Activated CD4-positive, alpha-beta T cell treated with anti-CD3 and anti-CD28 coated beads, Interleukin-2, amount 10 ng/mL, durations not matched to agents 7 days and 5 days (primary cell): ENCODE measurements around the gene LRRFIP2. TPM values are rescaled to one million over a fixed set of nuclear protein-coding genes. Genes with fewer than 3 reads are reported as not detected.

Experiments used
- CTCF ChIA-PET: fragments of 350-600 bp; sonication (Branson Sonifier 250); formaldehyde crosslinking; loops from one replicate; lab custom pipeline; 2021; ENCODE audit warnings: antibody characterized with exemption; lab: Charles Lee
- POLR2A ChIA-PET: fragments of 350-600 bp; sonication (Branson Sonifier 250); formaldehyde crosslinking; loops from one replicate; lab custom pipeline; 2021; ENCODE audit warnings: antibody characterized with exemption; lab: Charles Lee
- DNase-seq: peaks from one replicate; pipeline ENCODE4 v3.0.0-alpha.2; 2020
- H3K27ac Mint-ChIP-seq: one replicate; pipeline ENCODE4 v1.8.0; 2021; ENCODE audit warnings: mild to moderate bottlenecking, moderate library complexity, mixed read lengths
- H3K27me3 Mint-ChIP-seq: one replicate; pipeline ENCODE4 v1.8.0; 2021; ENCODE audit warnings: mixed read lengths
- H3K36me3 Mint-ChIP-seq: one replicate; pipeline ENCODE4 v1.8.0; 2021; ENCODE audit warnings: low read depth, mixed read lengths
- H3K4me1 Mint-ChIP-seq: one replicate; pipeline ENCODE4 v1.8.0; 2021; ENCODE audit warnings: mixed read lengths
- H3K4me3 Mint-ChIP-seq: one replicate; pipeline ENCODE4 v1.8.0; 2021; ENCODE audit warnings: mild to moderate bottlenecking, moderate library complexity, mixed read lengths
- H3K9me3 Mint-ChIP-seq: one replicate; pipeline ENCODE4 v1.8.0; 2021; ENCODE audit warnings: mixed read lengths
- total RNA-seq, 2 experiments: library from RNA; stranded (reverse); gene quantifications; one replicate each; pipeline ENCODE4 v1.2.3, GENCODE V29; 2021

LRRFIP2 gene
- total RNA-seq, 2 experiments from 2014 or later, result 27.1 to 30.1 TPM

DNA sequence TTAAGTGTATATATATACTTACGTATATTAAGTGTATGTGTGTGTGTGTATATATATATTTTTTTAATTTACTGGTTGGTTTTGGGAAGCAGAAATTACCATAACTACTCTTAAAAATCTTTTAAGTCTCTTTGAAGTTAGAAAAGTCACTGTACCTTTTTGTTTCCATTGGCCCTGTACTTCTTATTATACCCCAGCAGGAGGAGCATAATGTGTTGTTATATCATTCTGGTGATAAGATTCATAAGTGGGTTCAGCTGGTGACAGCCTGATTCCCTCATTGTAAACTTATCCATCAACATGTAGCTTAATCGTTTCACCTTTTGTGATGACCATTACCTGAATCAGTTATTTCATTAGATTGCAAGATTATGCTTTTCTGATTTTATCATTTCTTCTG, 150.3 kb downstream of the LRRFIP2 start:
- DNase-seq, result no peak
- H3K4me3 Mint-ChIP-seq, result no peak overlapping the region
- CTCF ChIA-PET, result interaction anchor here (1.2 to 1.3 kb wide), 2 partner anchors 190 to 263 kb away, joined by 3 read pairs; no protein-coding TSS in a partner anchor
- no peaks in the 10 kb centered on the region for H3K27me3 Mint-ChIP-seq
- no peak overlapping the region for H3K27ac Mint-ChIP-seq
- peaks cover 69% of the 10 kb centered on the region for H3K36me3 Mint-ChIP-seq
- H3K9me3 Mint-ChIP-seq, result no peaks in the 10 kb centered on the region
- POLR2A ChIA-PET, result interaction anchor here (0.5 kb wide), 1 partner anchor 76 kb away, joined by 5 read pairs; no protein-coding TSS in a partner anchor
- H3K4me1 Mint-ChIP-seq, result peaks cover 10% of the 10 kb centered on the region

DNA sequence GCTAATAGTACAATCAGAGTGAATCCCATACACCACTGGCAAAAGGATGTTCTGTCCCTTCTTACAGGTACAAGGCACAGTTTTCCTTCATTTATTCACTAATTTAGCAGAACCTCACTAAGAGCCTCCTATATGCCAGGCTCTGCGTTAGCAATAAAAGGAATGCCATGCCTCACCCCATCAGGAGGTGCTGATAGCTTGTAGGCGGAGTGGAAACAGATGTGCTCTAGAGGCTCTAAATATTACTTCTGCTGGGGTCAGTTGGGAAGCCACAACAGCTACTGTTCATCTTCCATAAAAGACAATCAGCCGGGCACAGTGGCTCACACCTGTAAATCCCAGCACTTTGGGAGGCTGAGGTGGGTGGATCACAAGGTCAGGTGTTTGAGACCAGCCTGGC, 156.7 kb downstream of the LRRFIP2 start:
- Mint-ChIP-seq H3K9me3 (no peaks in the 10 kb centered on the region), H3K4me3 (no peak overlapping the region), H3K4me1 (no peaks in the 10 kb centered on the region), H3K27ac (no peak overlapping the region), H3K27me3 (no peaks in the 10 kb centered on the region), H3K36me3 (peaks cover 65% of the 10 kb centered on the region)
- POLR2A ChIA-PET, result no interaction called here
- no peak for DNase-seq
- CTCF ChIA-PET, result no interaction called here

DNA sequence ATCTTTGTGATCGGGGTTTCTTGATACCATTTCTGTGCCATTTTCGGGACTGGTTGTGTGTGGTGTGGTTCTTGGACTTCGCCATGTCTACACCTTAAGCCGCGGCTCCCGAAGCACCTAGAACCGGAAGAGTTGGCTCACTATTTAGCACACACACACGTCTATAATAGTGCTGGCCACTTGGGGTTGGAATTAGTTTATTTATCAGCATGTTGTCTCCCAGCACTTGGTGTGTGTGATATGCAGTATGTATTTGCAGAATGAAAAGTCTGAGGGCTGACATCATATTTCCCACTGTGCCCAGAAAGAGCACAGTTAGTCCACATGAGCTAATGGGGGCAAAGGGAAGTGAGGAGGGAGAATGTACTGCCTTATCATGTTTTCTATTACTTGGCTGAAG, 157.5 kb downstream of the LRRFIP2 start:
- Mint-ChIP-seq H3K9me3 (no peaks in the 10 kb centered on the region), H3K36me3 (peaks cover 62% of the 10 kb centered on the region), H3K4me1 (no peaks in the 10 kb centered on the region), H3K27me3 (no peaks in the 10 kb centered on the region), H3K27ac (no peak overlapping the region), H3K4me3 (no peak overlapping the region)
- no peak for DNase-seq
- POLR2A ChIA-PET, result no interaction called here
- CTCF ChIA-PET, result no interaction called here

DNA sequence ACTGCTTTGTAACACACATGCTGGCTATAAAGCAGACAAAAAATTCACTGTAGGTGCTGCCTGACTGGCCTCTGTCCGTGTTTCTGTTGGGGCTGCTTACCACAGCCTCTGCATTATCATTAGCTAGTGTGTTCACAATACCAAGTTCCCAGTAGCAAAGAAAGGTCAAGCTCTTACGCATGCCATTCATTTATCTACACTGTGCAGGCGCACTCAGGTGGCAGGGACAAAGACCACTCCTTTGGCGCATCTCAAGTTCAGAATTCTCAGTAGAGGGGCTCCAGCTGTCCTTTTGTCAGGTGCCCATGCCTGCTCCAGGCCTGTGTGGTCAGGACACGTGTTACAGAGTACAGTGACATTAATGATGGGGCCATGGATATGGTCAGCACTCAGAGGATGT, 158.7 kb downstream of the LRRFIP2 start:
- H3K36me3 Mint-ChIP-seq, result peaks cover 61% of the 10 kb centered on the region
- peaks cover 2% of the 10 kb centered on the region for H3K4me1 Mint-ChIP-seq
- no peaks in the 10 kb centered on the region for H3K9me3 Mint-ChIP-seq
- ChIA-PET POLR2A (interaction anchor here (0.6 kb wide), 1 partner anchor 9 kb away, joined by 5 read pairs; no protein-coding TSS in a partner anchor), CTCF (no interaction called here)
- no peak overlapping the region for H3K27ac Mint-ChIP-seq
- DNase-seq, result no peak
- H3K27me3 Mint-ChIP-seq, result no peaks in the 10 kb centered on the region
- H3K4me3 Mint-ChIP-seq, result no peak overlapping the region

DNA sequence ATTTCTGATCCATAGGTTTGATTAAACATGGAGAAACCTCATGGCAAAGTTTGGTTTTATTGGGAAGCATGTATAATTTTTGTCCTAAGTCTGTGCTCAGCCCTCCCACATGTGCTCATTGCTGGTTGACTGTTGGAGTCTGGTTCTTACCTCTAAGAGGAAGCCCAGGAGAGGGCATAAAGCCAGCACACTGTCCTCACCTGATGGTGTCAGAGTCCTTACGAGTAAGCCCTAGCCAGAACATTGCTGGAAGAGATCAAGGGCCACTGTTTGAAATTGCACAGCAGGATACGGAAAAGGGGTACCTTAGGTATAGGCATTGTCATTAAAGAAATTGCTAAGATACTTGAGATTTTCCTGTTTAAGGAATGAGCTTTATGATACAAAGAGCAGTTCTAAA, 159.8 kb downstream of the LRRFIP2 start:
- ChIA-PET POLR2A (no interaction called here), CTCF (no interaction called here)
- no peak overlapping the region for H3K4me3 Mint-ChIP-seq
- no peak overlapping the region for H3K27ac Mint-ChIP-seq
- H3K27me3 Mint-ChIP-seq, result no peaks in the 10 kb centered on the region
- H3K4me1 Mint-ChIP-seq, result peaks cover 2% of the 10 kb centered on the region
- peaks cover 53% of the 10 kb centered on the region for H3K36me3 Mint-ChIP-seq
- H3K9me3 Mint-ChIP-seq, result no peaks in the 10 kb centered on the region
- DNase-seq, result no peak

Other genes starting within 250 kb of the LRRFIP2 start
- 10 to 100 TPM; 84.3 to 93.1 TPM for gene TRANK1, start 229.5 kb downstream of the LRRFIP2 start, total RNA-seq
- gene EPM2AIP1, start 181.5 kb downstream of the LRRFIP2 start, total RNA-seq, result 10 to 100 TPM; 20.0 to 21.3 TPM
- gene MLH1, start 181.1 kb downstream of the LRRFIP2 start, total RNA-seq, result 10 to 100 TPM; 53.2 to 64.8 TPM
- gene GOLGA4, start 68.7 kb upstream of the LRRFIP2 start, total RNA-seq, result 10 to 100 TPM; 34.8 to 36.2 TPM